Esophagus squamous epithelium (tissue), 5 donors: ENCODE measurements around the gene AIF1L. TPM values are rescaled to one million over a fixed set of nuclear protein-coding genes. Genes with fewer than 3 reads are reported as not detected.
A peak's percentile ranks its signal among the peaks of the same experiment; 100 is the strongest.

ENCODE experiments used
- DNase-seq: peaks from one replicate; lab custom pipeline; 2025; lab: John Stamatoyannopoulos, UW
- H3K27ac ChIP-seq, 4 donors: fragments of 200-600 bp; sonication (generic); one replicate each; pipeline ENCODE4 v1.5.1; 2016 to 2019; ENCODE audit warnings: mild to moderate bottlenecking in 1 of 4
- H3K27me3 ChIP-seq, 4 donors: fragments of 200-600 bp; sonication (generic); 1 replicate in 3 of 4; 2 replicates in 1 of 4; pipeline versions ENCODE4 v1.5.1 to v1.6.0; 2017 to 2021; ENCODE audit warnings: antibody characterized with exemption in 1 of 4
- H3K36me3 ChIP-seq, 3 donors: fragments of 200-600 bp; sonication (generic); one replicate each; pipeline ENCODE4 v1.5.1; 2016 to 2019
- H3K4me1 ChIP-seq, 3 donors: fragments of 200-600 bp; sonication (generic); one replicate each; pipeline ENCODE4 v1.5.1; 2017 to 2019
- H3K4me3 ChIP-seq, 4 donors: fragments of 200-600 bp; sonication (generic); 1 replicate in 3 of 4; 2 replicates in 1 of 4; pipeline ENCODE4 v1.5.1; 2016 to 2019; ENCODE audit warnings: mild to moderate bottlenecking in 2 of 4, moderate library complexity in 1 of 4
- H3K9me3 ChIP-seq, 3 donors: fragments of 200-600 bp; sonication (generic); one replicate each; pipeline ENCODE4 v1.5.1; 2016 to 2019
- POLR2A ChIP-seq, 4 donors: fragments of 450-650 bp; IDR thresholded peaks; one replicate each; pipeline ENCODE4 v1.6.1; 2017; ENCODE audit warnings: antibody characterized with exemption in 4 of 4, mild to moderate bottlenecking in 4 of 4, moderate library complexity in 3 of 4
- WGBS, 2 donors: methylation state at CpG; one replicate each; pipeline ENCODE4 v1.1.5; 2018; 5-methylcytosine and 5-hydroxymethylcytosine counted together
- intact Hi-C: fragments of 100-400 bp; cut with DNase I; formaldehyde crosslinking; loops from one replicate; pipeline ENCODE4 v1.15.0; 2022
- total RNA-seq, 4 donors: library from RNA; depleted of rRNA; stranded (reverse); fragments of >200 nt; gene quantifications; one replicate each; pipeline ENCODE4 v1.1.0, GENCODE V29; 2016
- TF ChIP-seq, protein P1 (sequence below), 6 experiments: fragments of 450-650 bp in 4 of 6; fragments of 200-600 bp in 2 of 6; sonication (generic) in 2 of 6; IDR thresholded peaks; one replicate each; pipeline ENCODE4 v1.5.1; 2016 to 2019; ENCODE audit warnings: antibody characterized with exemption in 6 of 6, mild to moderate bottlenecking in 4 of 6, moderate library complexity in 4 of 6
- donor health status: DM: yes; HTN: yes; CAD: no.

Gene AIF1L
- total RNA-seq, 4 donors from 2014 or later: 30.4 to 71.6 (median 38.3) TPM

DNA sequence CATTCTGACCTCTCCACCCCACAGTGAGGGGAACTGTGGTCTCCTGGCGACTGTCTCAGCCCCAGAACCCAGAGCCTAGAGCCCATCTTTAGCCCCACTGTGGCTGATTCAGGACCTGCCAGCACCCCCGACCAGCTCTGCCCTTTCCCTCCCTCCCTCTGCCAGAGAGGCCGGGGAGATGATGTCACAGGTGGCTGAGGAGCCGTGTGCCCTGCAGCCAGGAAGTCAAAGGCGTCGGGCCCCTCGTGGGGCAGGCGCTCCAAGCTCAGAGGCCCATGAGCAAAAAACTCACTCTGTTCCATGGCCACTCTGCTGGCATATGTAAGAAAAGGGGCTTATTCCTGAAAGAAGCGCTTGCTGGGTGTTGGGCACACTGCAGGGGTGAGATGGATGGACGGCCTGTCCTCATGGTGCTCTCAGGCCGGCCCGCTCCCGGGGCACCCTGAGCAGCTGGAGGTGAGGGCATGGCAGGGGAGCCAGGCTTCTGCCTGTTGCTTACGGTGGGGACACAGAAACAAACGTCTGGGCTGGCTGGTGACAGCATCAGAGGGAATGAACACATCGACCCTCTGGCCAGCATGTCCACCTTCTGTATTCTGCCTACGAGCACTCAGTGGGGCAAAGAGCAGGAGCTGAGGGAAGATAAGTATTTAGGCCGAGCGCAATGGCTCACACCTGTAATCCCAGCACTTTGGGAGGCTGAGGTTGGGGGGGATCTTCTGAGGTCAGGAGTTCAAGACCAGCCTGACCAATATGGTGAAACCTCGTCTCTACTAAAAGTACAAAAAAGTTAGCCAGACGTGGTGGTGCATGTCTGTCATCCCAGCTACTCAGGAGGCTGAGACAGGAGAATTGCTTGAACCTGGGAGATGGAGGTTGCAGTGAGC is 46.3 kb upstream of the AIF1L start:
- TF ChIP-seq, protein P1, sequence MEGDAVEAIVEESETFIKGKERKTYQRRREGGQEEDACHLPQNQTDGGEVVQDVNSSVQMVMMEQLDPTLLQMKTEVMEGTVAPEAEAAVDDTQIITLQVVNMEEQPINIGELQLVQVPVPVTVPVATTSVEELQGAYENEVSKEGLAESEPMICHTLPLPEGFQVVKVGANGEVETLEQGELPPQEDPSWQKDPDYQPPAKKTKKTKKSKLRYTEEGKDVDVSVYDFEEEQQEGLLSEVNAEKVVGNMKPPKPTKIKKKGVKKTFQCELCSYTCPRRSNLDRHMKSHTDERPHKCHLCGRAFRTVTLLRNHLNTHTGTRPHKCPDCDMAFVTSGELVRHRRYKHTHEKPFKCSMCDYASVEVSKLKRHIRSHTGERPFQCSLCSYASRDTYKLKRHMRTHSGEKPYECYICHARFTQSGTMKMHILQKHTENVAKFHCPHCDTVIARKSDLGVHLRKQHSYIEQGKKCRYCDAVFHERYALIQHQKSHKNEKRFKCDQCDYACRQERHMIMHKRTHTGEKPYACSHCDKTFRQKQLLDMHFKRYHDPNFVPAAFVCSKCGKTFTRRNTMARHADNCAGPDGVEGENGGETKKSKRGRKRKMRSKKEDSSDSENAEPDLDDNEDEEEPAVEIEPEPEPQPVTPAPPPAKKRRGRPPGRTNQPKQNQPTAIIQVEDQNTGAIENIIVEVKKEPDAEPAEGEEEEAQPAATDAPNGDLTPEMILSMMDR (IDR thresholded peaks at IDR 0.05): no peak
- TF ChIP-seq POLR2A (IDR thresholded peaks at IDR 0.05): no peak
- peaks cover 4 to 6% (median 5%) of the 10 kb centered on the region in 3 donors for H3K4me1 ChIP-seq
- WGBS, 2 donors: 62 to 64% methylated on average over 8 of the region's 21 CpGs
- intact Hi-C loops: no loop called here
- no peaks in the 10 kb centered on the region for H3K9me3 ChIP-seq
- no peak overlapping the region for H3K27ac ChIP-seq
- H3K27me3 ChIP-seq: peaks cover 0 to 31% (median 0%) of the 10 kb centered on the region in 4 donors
- H3K4me3 ChIP-seq: no peak overlapping the region
- DNase-seq: no peak
- H3K36me3 ChIP-seq: no peaks in the 10 kb centered on the region

- intact Hi-C loops: no loop called here
- Histone ChIP-seq H3K9me3 (no peaks in the 10 kb centered on the region), H3K27ac (no peak overlapping the region), H3K4me1 (peaks cover 4 to 6% (median 5%) of the 10 kb centered on the region in 3 donors), H3K36me3 (no peaks in the 10 kb centered on the region), H3K4me3 (no peak overlapping the region), H3K27me3 (peaks cover 0 to 31% (median 0%) of the 10 kb centered on the region in 4 donors)
- no peak for DNase-seq
- no peak for TF ChIP-seq POLR2A (IDR thresholded peaks at IDR 0.05)
- TF ChIP-seq, protein P1 (IDR thresholded peaks at IDR 0.05): no peak
- 86 to 91% methylated on average over 17 of the region's 17 CpGs for WGBS, 2 donors
These were observed 45.5 kb upstream of the AIF1L start for GRCh38 chr9:131050831-131051230.

DNA sequence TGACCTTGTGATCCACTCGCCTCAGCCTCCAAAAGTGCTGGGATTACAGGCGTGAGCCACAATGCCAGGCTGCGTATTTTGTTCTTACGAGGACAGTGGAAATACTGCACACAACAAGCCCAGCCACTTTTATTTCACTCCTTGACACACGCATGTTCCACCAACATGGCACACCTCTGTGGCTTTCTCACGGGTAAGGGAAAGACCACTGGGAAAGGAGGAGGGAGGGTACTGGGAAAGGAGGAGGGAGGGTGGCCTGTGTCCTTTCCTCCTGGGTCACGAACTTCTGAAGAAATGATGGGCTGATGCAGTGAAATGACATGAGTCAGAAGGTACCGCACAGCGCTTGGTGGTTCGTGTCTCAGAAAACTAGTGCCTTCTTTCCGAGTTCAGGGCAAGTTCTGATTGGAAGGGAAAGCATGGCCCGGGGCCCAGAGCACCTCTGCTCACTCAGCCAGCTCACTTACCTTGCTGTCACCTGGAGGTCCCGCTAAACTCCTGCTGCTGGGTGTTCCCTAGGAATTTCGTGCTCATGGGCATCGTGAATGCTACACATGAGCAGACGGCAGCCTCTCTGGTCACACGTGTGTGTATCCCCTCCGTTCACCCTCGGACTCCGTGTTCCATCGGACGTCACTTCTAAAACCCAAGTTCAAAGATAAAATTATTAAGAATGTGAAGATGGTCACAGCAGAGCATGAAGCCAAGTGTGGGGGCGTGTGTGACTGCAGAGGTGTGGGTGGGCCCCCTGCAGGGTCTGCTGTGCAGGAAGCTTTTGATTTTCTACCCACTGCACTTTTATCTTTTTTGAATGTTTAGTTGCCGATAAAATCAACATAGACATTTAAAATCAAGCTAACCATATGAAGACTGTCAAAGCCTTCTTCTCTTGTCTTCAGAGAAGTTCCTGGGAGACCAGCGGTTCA is 44.5 kb upstream of the AIF1L start:
- 61 to 68% methylated on average over 13 to 25 of the region's 25 CpGs for WGBS, 2 donors
- no peak overlapping the region for H3K27ac ChIP-seq
- intact Hi-C loops: no loop called here
- no peaks in the 10 kb centered on the region for H3K9me3 ChIP-seq
- H3K36me3 ChIP-seq: no peaks in the 10 kb centered on the region
- no peak overlapping the region for H3K4me3 ChIP-seq
- peaks cover 0 to 33% (median 0%) of the 10 kb centered on the region in 4 donors for H3K27me3 ChIP-seq
- TF ChIP-seq, protein P1 (IDR thresholded peaks at IDR 0.05): no peak
- peak in 1 of 4 donors; percentile 6 for TF ChIP-seq POLR2A (IDR thresholded peaks at IDR 0.05)
- peaks cover 0 to 1% (median under 1%) of the 10 kb centered on the region in 3 donors for H3K4me1 ChIP-seq
- no peak for DNase-seq

DNA sequence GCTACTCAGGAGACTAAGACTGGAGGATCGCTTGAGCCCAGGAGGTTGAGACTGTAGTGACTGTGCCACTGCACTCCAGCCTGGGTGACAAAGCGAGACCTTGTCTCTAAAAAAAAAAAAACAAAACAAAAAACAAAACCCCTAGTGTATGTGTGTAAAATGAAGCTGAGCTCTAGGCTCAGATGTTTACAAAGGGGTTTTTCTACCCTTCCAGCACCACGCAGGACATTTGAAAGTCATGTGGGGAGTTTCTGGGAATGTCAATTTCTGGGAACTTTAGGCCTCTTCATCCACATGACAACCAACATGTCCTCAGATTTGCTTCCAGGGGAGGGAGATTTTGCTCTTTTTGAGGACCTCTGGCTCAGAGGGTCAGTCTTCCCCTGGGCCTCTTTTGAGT is 42.4 kb upstream of the AIF1L start:
- intact Hi-C loops: no loop called here
- WGBS, 2 donors: 68 to 81% methylated on average over 3 of the region's 3 CpGs

More for the DNA sequence above, 42.4 kb upstream of the AIF1L start:
- H3K4me1 ChIP-seq: no peaks in the 10 kb centered on the region
- no peaks in the 10 kb centered on the region for H3K9me3 ChIP-seq
- H3K36me3 ChIP-seq: no peaks in the 10 kb centered on the region
- H3K4me3 ChIP-seq: no peak overlapping the region
- no peak overlapping the region for H3K27ac ChIP-seq
- H3K27me3 ChIP-seq: peaks cover 0 to 32% (median 0%) of the 10 kb centered on the region in 4 donors
- TF ChIP-seq, protein P1 (IDR thresholded peaks at IDR 0.05): no peak
- TF ChIP-seq POLR2A (IDR thresholded peaks at IDR 0.05): no peak
- no peak for DNase-seq
